Measurements from ENCODE around the gene FGF11. TPM values are rescaled to one million over a fixed set of nuclear protein-coding genes. Genes with fewer than 3 reads are reported as not detected.

Gene FGF11
- 1.0 and 1.1 TPM in 2 replicates for total RNA-seq

GRCh38 chr17:7439462-7440112 lies at the start of gene FGF11:
Gene FGF11, plus strand, starts transcription at chr17:7439512. Its CDS starts 109 bp downstream, at chr17:7439621.

GRCh38 chr17:7394452-7395191 lies 44.7 kb upstream of the FGF11 start, which contains the start of gene PLSCR3:
Gene PLSCR3, minus strand, starts transcription at chr17:7394525. Its CDS starts 415 bp downstream, at chr17:7394110.

GRCh38 chr17:7403977-7404736 lies 35.2 kb upstream of the FGF11 start, which contains the start of gene TMEM256:
Gene TMEM256, minus strand, starts transcription at chr17:7404097. Its CDS starts 13 bp downstream, at chr17:7404084.

GRCh38 chr17:7407485-7408251 lies 31.6 kb upstream of the FGF11 start, which contains the start of gene NLGN2:
Gene NLGN2, plus strand, starts transcription at chr17:7407845. Its CDS starts 411 bp downstream, at chr17:7408256.

GRCh38 chr17:7419819-7420610 lies 19.3 kb upstream of the FGF11 start, which contains the start of gene SPEM1:
Gene SPEM1, plus strand, starts transcription at chr17:7420324. Its CDS starts 61 bp downstream, at chr17:7420385.

GRCh38 chr17:7425316-7425715 lies 14.0 kb upstream of the FGF11 start, which contains the start of gene SPEM2:
Gene SPEM2, plus strand, starts transcription at chr17:7425616. Its CDS starts 73 bp downstream, at chr17:7425689.

GRCh38 chr17:7428557-7428956 lies 10.8 kb upstream of the FGF11 start, which contains the start of gene SPEM3:
Gene SPEM3, plus strand, starts transcription at chr17:7428857. Its CDS starts 46 bp downstream, at chr17:7428903.

GRCh38 chr17:7444682-7445618 lies 5.6 kb downstream of the FGF11 start, which contains the start of gene CHRNB1:
Gene CHRNB1, plus strand, starts transcription at chr17:7445061. Its CDS starts 67 bp downstream, at chr17:7445128.

GRCh38 chr17:7479213-7480088 lies 40.1 kb downstream of the FGF11 start, which contains the start of gene ZBTB4:
Gene ZBTB4, minus strand, starts transcription at chr17:7479631. Its CDS starts 12,830 bp downstream, at chr17:7466801.

GRCh38 chr17:7481275-7481674 lies 42.0 kb downstream of the FGF11 start, which contains the start of gene SLC35G6:
Gene SLC35G6, plus strand, starts transcription at chr17:7481446. Its CDS starts 71 bp downstream, at chr17:7481517.

GRCh38 chr17:7484067-7484918 lies 45.0 kb downstream of the FGF11 start, which contains the start of gene POLR2A:
Gene POLR2A, plus strand, starts transcription at chr17:7484366.

Other genes starting within 250 kb of the FGF11 start
- gene DLG4, start 219.7 kb upstream of the FGF11 start, total RNA-seq, result 14.3 and 16.3 TPM in 2 replicates
- 233 and 286 TPM in 2 replicates for gene ACADVL, start 219.6 kb upstream of the FGF11 start, total RNA-seq
- gene DVL2, start 205.0 kb upstream of the FGF11 start, total RNA-seq, result 106 and 115 TPM in 2 replicates
- 29.5 and 39.6 TPM in 2 replicates for gene PHF23, start 200.1 kb upstream of the FGF11 start, total RNA-seq
- gene GABARAP, start 197.1 kb upstream of the FGF11 start, total RNA-seq, result 192 and 205 TPM in 2 replicates
- gene CTDNEP1, start 187.8 kb upstream of the FGF11 start, total RNA-seq, result 19.1 and 23.0 TPM in 2 replicates
- gene ELP5, start 187.3 kb upstream of the FGF11 start, total RNA-seq, result 19.9 and 22.9 TPM in 2 replicates
- gene CLDN7, start 177.0 kb upstream of the FGF11 start, total RNA-seq, result 4.2 and 16.5 TPM in 2 replicates
- 0.09 and 0.16 TPM in 2 replicates for gene SLC2A4, start 157.8 kb upstream of the FGF11 start, total RNA-seq
- 0.09 TPM in 1 of 2 replicates, not detected in the other for gene YBX2, start 144.9 kb upstream of the FGF11 start, total RNA-seq
- 435 and 499 TPM in 2 replicates for gene EIF5A, start 131.9 kb upstream of the FGF11 start, total RNA-seq
- gene GPS2, start 124.2 kb upstream of the FGF11 start, total RNA-seq, result 22.5 and 47.1 TPM in 2 replicates
- 18.9 and 25.7 TPM in 2 replicates for gene NEURL4, start 110.2 kb upstream of the FGF11 start, total RNA-seq
- 3.3 and 5.2 TPM in 2 replicates for gene ACAP1, start 103.0 kb upstream of the FGF11 start, total RNA-seq
- gene KCTD11, start 87.3 kb upstream of the FGF11 start, total RNA-seq, result 4.6 and 5.4 TPM in 2 replicates
- gene TMEM95, start 84.4 kb upstream of the FGF11 start, total RNA-seq, result not detected in 2 replicates
- 0.09 and 0.32 TPM in 2 replicates for gene TNK1, start 58.4 kb upstream of the FGF11 start, total RNA-seq
- 15.5 and 15.9 TPM in 2 replicates for gene PLSCR3, start 45.0 kb upstream of the FGF11 start, total RNA-seq
- gene TMEM256, start 35.4 kb upstream of the FGF11 start, total RNA-seq, result 70.3 and 140 TPM in 2 replicates
- 6.8 and 7.1 TPM in 2 replicates for gene NLGN2, start 31.7 kb upstream of the FGF11 start, total RNA-seq
- 0.16 TPM in 1 of 2 replicates, not detected in the other for gene SPEM1, start 19.2 kb upstream of the FGF11 start, total RNA-seq
- gene SPEM2, start 13.9 kb upstream of the FGF11 start, total RNA-seq, result not detected in 2 replicates
- not detected in 2 replicates for gene SPEM3, start 10.7 kb upstream of the FGF11 start, total RNA-seq
- gene TMEM102, start 4.1 kb upstream of the FGF11 start, total RNA-seq, result 0.60 and 2.4 TPM in 2 replicates
- gene CHRNB1, start 5.5 kb downstream of the FGF11 start, total RNA-seq, result 8.8 and 10.1 TPM in 2 replicates
- 12.5 and 16.4 TPM in 2 replicates for gene ZBTB4, start 40.1 kb downstream of the FGF11 start, total RNA-seq
- gene SLC35G6, start 41.9 kb downstream of the FGF11 start, total RNA-seq, result not detected in 2 replicates
- gene POLR2A, start 44.9 kb downstream of the FGF11 start, total RNA-seq, result 107 and 113 TPM in 2 replicates
- gene TNFSF12, start 109.5 kb downstream of the FGF11 start, total RNA-seq, result 7.3 and 9.1 TPM in 2 replicates
- gene TNFSF13, start 119.2 kb downstream of the FGF11 start, total RNA-seq, result 0.34 and 1.7 TPM in 2 replicates
- 51.1 and 54.5 TPM in 2 replicates for gene SENP3, start 122.4 kb downstream of the FGF11 start, total RNA-seq
- gene CD68, start 140.1 kb downstream of the FGF11 start, total RNA-seq, result 21.0 and 27.6 TPM in 2 replicates
- gene MPDU1, start 144.3 kb downstream of the FGF11 start, total RNA-seq, result 36.7 and 48.5 TPM in 2 replicates
- gene SOX15, start 150.6 kb downstream of the FGF11 start, total RNA-seq, result 0.17 and 0.32 TPM in 2 replicates
- 31.5 and 35.0 TPM in 2 replicates for gene FXR2, start 175.4 kb downstream of the FGF11 start, total RNA-seq
- gene SAT2, start 188.3 kb downstream of the FGF11 start, total RNA-seq, result 55.3 and 67.3 TPM in 2 replicates
- gene SHBG, start 190.6 kb downstream of the FGF11 start, total RNA-seq, result 0.26 and 0.47 TPM in 2 replicates
- gene ATP1B2, start 211.4 kb downstream of the FGF11 start, total RNA-seq, result not detected in 2 replicates
- gene TP53, start 248.0 kb downstream of the FGF11 start, total RNA-seq, result 13.1 and 13.7 TPM in 2 replicates
- gene WRAP53, start 249.0 kb downstream of the FGF11 start, total RNA-seq, result 2.7 and 4.6 TPM in 2 replicates